ENCODE measurements around the gene MMD2. TPM values are rescaled to one million over a fixed set of nuclear protein-coding genes. Genes with fewer than 3 reads are reported as not detected.
"Not testable (repeated sequence)": the region's sequence is repeated elsewhere in the genome, so short reads cannot be mapped to it uniquely, and the experiment has no call there.

The MMD2 gene
- total and polyA plus RNA-seq, 2 of the 8 experiments (the other 6 are each of a cell fraction or from before 2014, with no cell fraction given), result 0.14 TPM; not detected in 1

- POLR2A ChIA-PET (ENCODE audit: partially characterized antibody); DNase-seq (ENCODE audit: low read depth in 1 of 2, low spot score in 2 of 2): not testable (repeated sequence)
- WGBS, 2 experiments (ENCODE audit: extremely low coverage in 1 of 2, insufficient coverage in 1 of 2, insufficient read length in 1 of 2, insufficient replicate concordance in 2 of 2, low coverage in 1 of 2, low lambda C conversion rate in 2 of 2, missing lambda C conversion rate in 1 of 2), result 85% methylated on average over 2 of the region's 2 CpGs; no CpG with 5 or more reads in 1 of the 2 experiments
These were observed 23.8 kb upstream of the MMD2 start for GRCh38 chr7:4982741-4983140.

GRCh38 chr7:4981295-4981890, 22.4 kb upstream of the MMD2 start:
- H3K27me3 ChIP-seq (replicated peaks in 1 of 4; ENCODE audit: control insufficient read depth in 3 of 4, extremely low read depth in 1 of 4, insufficient read depth in 3 of 4, low read length in 3 of 4); H3K79me2 ChIP-seq (ENCODE audit: control insufficient read depth in 1 of 2, insufficient read depth in 2 of 2, low read length in 2 of 2): not testable (repeated sequence)

More at GRCh38 chr7:4982741-4983140, 23.8 kb upstream of the MMD2 start:
- not testable (repeated sequence) for H4K8ac ChIP-seq (ENCODE audit: extremely low read depth, insufficient read depth, low read length); H2AK5ac ChIP-seq (ENCODE audit: low read depth, low read length); H3K27me3 ChIP-seq (replicated peaks in 1 of 4; ENCODE audit: control insufficient read depth in 3 of 4, extremely low read depth in 1 of 4, insufficient read depth in 3 of 4, low read length in 3 of 4); H2BK5ac ChIP-seq (ENCODE audit: low read depth, low read length); H3K9me3 ChIP-seq (ENCODE audit: insufficient read depth in 2 of 2, low read depth in 1 of 2, low read length in 1 of 2); H3K23me2 ChIP-seq (ENCODE audit: low read depth, low read length); H2BK20ac ChIP-seq (ENCODE audit: low read length); H3K4ac ChIP-seq (replicated peaks; ENCODE audit: insufficient read length, low read depth, low read length); H3K56ac ChIP-seq (replicated peaks; ENCODE audit: insufficient read length, low read depth, low read length); H2AFZ ChIP-seq (ENCODE audit: low read length); H3K79me2 ChIP-seq (ENCODE audit: control insufficient read depth in 1 of 2, insufficient read depth in 2 of 2, low read length in 2 of 2); H2BK15ac ChIP-seq (ENCODE audit: low read length); H4K5ac ChIP-seq (ENCODE audit: insufficient read length, low read depth, low read length); H3K18ac ChIP-seq (ENCODE audit: extremely low read depth, low read length); FAIRE-seq; H2BK12ac ChIP-seq (ENCODE audit: low read depth, low read length); H4K20me1 ChIP-seq (replicated peaks in 1 of 2; ENCODE audit: control insufficient read depth in 1 of 2, insufficient read depth in 2 of 2, low read length in 2 of 2); H3K9ac ChIP-seq (replicated peaks in 1 of 4; ENCODE audit: extremely low read depth in 1 of 4, low read depth in 3 of 4, low read length in 3 of 4); H3K79me1 ChIP-seq (ENCODE audit: low read depth, low read length); H3K4me1 ChIP-seq (replicated peaks in 1 of 4; ENCODE audit: control insufficient read depth in 3 of 4, insufficient read depth in 4 of 4, low read length in 3 of 4); H3K4me2 ChIP-seq (ENCODE audit: insufficient read depth in 1 of 2, low read depth in 2 of 2, low read length in 2 of 2); H3K27ac ChIP-seq (ENCODE audit: low read depth, low read length); H3K4me3 ChIP-seq (ENCODE audit: extremely low read depth in 1 of 4, insufficient read depth in 2 of 4, low read depth in 3 of 4, low read length in 4 of 4); H2BK120ac ChIP-seq (replicated peaks; ENCODE audit: low read depth, low read length); H3K14ac ChIP-seq (ENCODE audit: insufficient read length); H4K91ac ChIP-seq (replicated peaks; ENCODE audit: insufficient read length, low read length); H3K23ac ChIP-seq (ENCODE audit: insufficient read length)
- CTCF ChIA-PET (ENCODE audit: partially characterized antibody), result interaction anchor here (0.9 to 5.6 kb wide), 2 partner anchors 9 to 13 kb away, joined by 5 to 21 read pairs; no protein-coding TSS in a partner anchor
- peaks cover 6 to 24% (median 15%) of the 10 kb centered on the region in 4 experiments for H3K36me3 ChIP-seq (ENCODE audit: control insufficient read depth in 2 of 4, insufficient read depth in 4 of 4, low read length in 3 of 4)

More at GRCh38 chr7:4981295-4981890, 22.4 kb upstream of the MMD2 start:
- POLR2A ChIA-PET (ENCODE audit: partially characterized antibody); H2BK120ac ChIP-seq (replicated peaks; ENCODE audit: low read depth, low read length); H4K91ac ChIP-seq (replicated peaks; ENCODE audit: insufficient read length, low read length); H2AFZ ChIP-seq (ENCODE audit: low read length); DNase-seq (ENCODE audit: low read depth in 1 of 2, low spot score in 2 of 2); FAIRE-seq; H3K4me2 ChIP-seq (ENCODE audit: insufficient read depth in 1 of 2, low read depth in 2 of 2, low read length in 2 of 2); H3K9ac ChIP-seq (replicated peaks in 1 of 4; ENCODE audit: extremely low read depth in 1 of 4, low read depth in 3 of 4, low read length in 3 of 4); H3K14ac ChIP-seq (ENCODE audit: insufficient read length); H4K8ac ChIP-seq (ENCODE audit: extremely low read depth, insufficient read depth, low read length); H3K4ac ChIP-seq (replicated peaks; ENCODE audit: insufficient read length, low read depth, low read length); H4K20me1 ChIP-seq (replicated peaks in 1 of 2; ENCODE audit: control insufficient read depth in 1 of 2, insufficient read depth in 2 of 2, low read length in 2 of 2); H3K9me3 ChIP-seq (ENCODE audit: insufficient read depth in 2 of 2, low read depth in 1 of 2, low read length in 1 of 2); H3K23me2 ChIP-seq (ENCODE audit: low read depth, low read length); H2AK5ac ChIP-seq (ENCODE audit: low read depth, low read length); H3K79me1 ChIP-seq (ENCODE audit: low read depth, low read length); H3K4me1 ChIP-seq (replicated peaks in 1 of 4; ENCODE audit: control insufficient read depth in 3 of 4, insufficient read depth in 4 of 4, low read length in 3 of 4); H3K4me3 ChIP-seq (ENCODE audit: extremely low read depth in 1 of 4, insufficient read depth in 2 of 4, low read depth in 3 of 4, low read length in 4 of 4); H3K27ac ChIP-seq (ENCODE audit: low read depth, low read length); H4K5ac ChIP-seq (ENCODE audit: insufficient read length, low read depth, low read length); H3K23ac ChIP-seq (ENCODE audit: insufficient read length); H2BK12ac ChIP-seq (ENCODE audit: low read depth, low read length); H2BK15ac ChIP-seq (ENCODE audit: low read length); H2BK5ac ChIP-seq (ENCODE audit: low read depth, low read length); H2BK20ac ChIP-seq (ENCODE audit: low read length); H3K56ac ChIP-seq (replicated peaks; ENCODE audit: insufficient read length, low read depth, low read length); H3K18ac ChIP-seq (ENCODE audit: extremely low read depth, low read length): not testable (repeated sequence)
- CTCF ChIA-PET (ENCODE audit: partially characterized antibody), result interaction anchor here (5.6 kb wide), 1 partner anchor 15 kb away, joined by 21 read pairs; no protein-coding TSS in a partner anchor
- peaks cover 2 to 26% (median 14%) of the 10 kb centered on the region in 4 experiments for H3K36me3 ChIP-seq (ENCODE audit: control insufficient read depth in 2 of 4, insufficient read depth in 4 of 4, low read length in 3 of 4)
- 95% methylated on average over 15 of the region's 17 CpGs; no CpG with 5 or more reads in 1 of the 2 experiments for WGBS, 2 experiments (ENCODE audit: extremely low coverage in 1 of 2, insufficient coverage in 1 of 2, insufficient read length in 1 of 2, insufficient replicate concordance in 2 of 2, low coverage in 1 of 2, low lambda C conversion rate in 2 of 2, missing lambda C conversion rate in 1 of 2)

Measured in H1 (cell line).